ENCODE measurements around the gene PTPA.
"Not testable (repeated sequence)": the region's sequence is repeated elsewhere in the genome, so short reads cannot be mapped to it uniquely, and the experiment has no call there.

DNA sequence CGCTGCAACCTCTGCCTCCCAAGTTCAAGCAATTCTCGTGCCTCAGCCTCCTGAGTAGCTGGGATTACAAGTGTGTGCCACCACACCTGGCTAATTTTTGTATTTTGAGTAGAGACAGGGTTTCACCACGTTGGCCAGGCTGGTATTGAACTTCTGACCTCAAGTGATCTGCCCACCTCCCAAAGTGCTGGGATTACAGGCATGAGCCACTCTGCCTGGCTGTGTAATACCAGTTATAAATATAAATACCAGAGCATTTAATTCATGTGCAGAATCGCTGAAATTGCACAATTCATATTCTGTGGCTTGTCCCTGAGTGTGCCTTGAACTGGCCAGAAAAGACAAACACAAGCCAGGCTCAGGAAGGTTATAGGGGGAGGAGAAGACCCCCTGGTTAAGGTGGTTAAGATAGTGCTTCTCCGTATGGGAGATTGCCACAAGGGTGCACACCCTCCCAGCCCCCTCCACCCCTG is 52.0 kb downstream of the PTPA start:
- TF ChIP-seq, protein P1, sequence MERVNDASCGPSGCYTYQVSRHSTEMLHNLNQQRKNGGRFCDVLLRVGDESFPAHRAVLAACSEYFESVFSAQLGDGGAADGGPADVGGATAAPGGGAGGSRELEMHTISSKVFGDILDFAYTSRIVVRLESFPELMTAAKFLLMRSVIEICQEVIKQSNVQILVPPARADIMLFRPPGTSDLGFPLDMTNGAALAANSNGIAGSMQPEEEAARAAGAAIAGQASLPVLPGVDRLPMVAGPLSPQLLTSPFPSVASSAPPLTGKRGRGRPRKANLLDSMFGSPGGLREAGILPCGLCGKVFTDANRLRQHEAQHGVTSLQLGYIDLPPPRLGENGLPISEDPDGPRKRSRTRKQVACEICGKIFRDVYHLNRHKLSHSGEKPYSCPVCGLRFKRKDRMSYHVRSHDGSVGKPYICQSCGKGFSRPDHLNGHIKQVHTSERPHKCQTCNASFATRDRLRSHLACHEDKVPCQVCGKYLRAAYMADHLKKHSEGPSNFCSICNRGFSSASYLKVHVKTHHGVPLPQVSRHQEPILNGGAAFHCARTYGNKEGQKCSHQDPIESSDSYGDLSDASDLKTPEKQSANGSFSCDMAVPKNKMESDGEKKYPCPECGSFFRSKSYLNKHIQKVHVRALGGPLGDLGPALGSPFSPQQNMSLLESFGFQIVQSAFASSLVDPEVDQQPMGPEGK (CRISPR knock-in tag; IDR thresholded peaks at IDR 0.05; ENCODE audit: borderline replicate concordance), result not testable (repeated sequence)
- TF ChIP-seq TOX (CRISPR knock-in tag; IDR thresholded peaks at IDR 0.05; ENCODE audit: borderline replicate concordance); ZFP30 (CRISPR knock-in tag; IDR thresholded peaks at IDR 0.05); ZFP3 (CRISPR knock-in tag; IDR thresholded peaks at IDR 0.05): not testable (repeated sequence)
- TF ChIP-seq, protein P2, sequence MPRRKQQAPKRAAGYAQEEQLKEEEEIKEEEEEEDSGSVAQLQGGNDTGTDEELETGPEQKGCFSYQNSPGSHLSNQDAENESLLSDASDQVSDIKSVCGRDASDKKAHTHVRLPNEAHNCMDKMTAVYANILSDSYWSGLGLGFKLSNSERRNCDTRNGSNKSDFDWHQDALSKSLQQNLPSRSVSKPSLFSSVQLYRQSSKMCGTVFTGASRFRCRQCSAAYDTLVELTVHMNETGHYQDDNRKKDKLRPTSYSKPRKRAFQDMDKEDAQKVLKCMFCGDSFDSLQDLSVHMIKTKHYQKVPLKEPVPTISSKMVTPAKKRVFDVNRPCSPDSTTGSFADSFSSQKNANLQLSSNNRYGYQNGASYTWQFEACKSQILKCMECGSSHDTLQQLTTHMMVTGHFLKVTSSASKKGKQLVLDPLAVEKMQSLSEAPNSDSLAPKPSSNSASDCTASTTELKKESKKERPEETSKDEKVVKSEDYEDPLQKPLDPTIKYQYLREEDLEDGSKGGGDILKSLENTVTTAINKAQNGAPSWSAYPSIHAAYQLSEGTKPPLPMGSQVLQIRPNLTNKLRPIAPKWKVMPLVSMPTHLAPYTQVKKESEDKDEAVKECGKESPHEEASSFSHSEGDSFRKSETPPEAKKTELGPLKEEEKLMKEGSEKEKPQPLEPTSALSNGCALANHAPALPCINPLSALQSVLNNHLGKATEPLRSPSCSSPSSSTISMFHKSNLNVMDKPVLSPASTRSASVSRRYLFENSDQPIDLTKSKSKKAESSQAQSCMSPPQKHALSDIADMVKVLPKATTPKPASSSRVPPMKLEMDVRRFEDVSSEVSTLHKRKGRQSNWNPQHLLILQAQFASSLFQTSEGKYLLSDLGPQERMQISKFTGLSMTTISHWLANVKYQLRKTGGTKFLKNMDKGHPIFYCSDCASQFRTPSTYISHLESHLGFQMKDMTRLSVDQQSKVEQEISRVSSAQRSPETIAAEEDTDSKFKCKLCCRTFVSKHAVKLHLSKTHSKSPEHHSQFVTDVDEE (CRISPR knock-in tag; IDR thresholded peaks at IDR 0.05), result not testable (repeated sequence)

All from SK-N-SH treated with all-trans-retinoic acid at 6 μM for 48 hours (cell line).